DMS 273 treated with DMSO at 0.1 percent for 48 hours (cell line): ENCODE results near the gene ZNF415.
A peak's percentile ranks its signal among the peaks of the same experiment; 100 is the strongest.
"Not testable (repeated sequence)": the region's sequence is repeated elsewhere in the genome, so short reads cannot be mapped to it uniquely, and the experiment has no call there.

Experiments
- DNase-seq: peaks from one replicate; lab custom pipeline; 2025; lab: John Stamatoyannopoulos, UW

The ZNF415 gene

GRCh38 chr19:53132141-53132991 is at the start of gene ZNF415:
Gene ZNF415 (minus strand): TSS chr19:53132910. CDS start chr19:53122676, 10,234 bp downstream.
- DNase-seq, result peak; percentile 45

- DNase-seq, result no peak
These were observed 49.5 kb upstream of the ZNF415 start for GRCh38 chr19:53182202-53182601.

- DNase-seq, result no peak
These were observed 45.3 kb upstream of the ZNF415 start for GRCh38 chr19:53177986-53178385.

- no peak for DNase-seq
These were observed 40.2 kb upstream of the ZNF415 start for GRCh38 chr19:53172889-53173288.

- DNase-seq, result no peak
These were observed 33.0 kb upstream of the ZNF415 start for GRCh38 chr19:53165691-53166091.

- DNase-seq, result no peak
These were observed 28.4 kb upstream of the ZNF415 start for GRCh38 chr19:53161123-53161522.

GRCh38 chr19:53160350-53160749 is 27.6 kb upstream of the ZNF415 start:
- no peak for DNase-seq

GRCh38 chr19:53158119-53158656 is 25.5 kb upstream of the ZNF415 start:
- DNase-seq, result no peak

- DNase-seq, result no peak
These were observed 24.9 kb upstream of the ZNF415 start for GRCh38 chr19:53157626-53158025.

GRCh38 chr19:53156850-53157249 is 24.1 kb upstream of the ZNF415 start:
- DNase-seq, result no peak

GRCh38 chr19:53147645-53148044 is 14.9 kb upstream of the ZNF415 start:
- DNase-seq, result no peak

GRCh38 chr19:53140351-53140750 is 7.6 kb upstream of the ZNF415 start:
- no peak for DNase-seq

GRCh38 chr19:53136432-53136831 is 3.7 kb upstream of the ZNF415 start:
- no peak for DNase-seq

GRCh38 chr19:53131727-53132126 is 983 bp downstream of the ZNF415 start:
- DNase-seq, result no peak

- DNase-seq, result no peak
These were observed 1.6 kb downstream of the ZNF415 start for GRCh38 chr19:53131085-53131590.

- DNase-seq, result no peak
These were observed 2.2 kb downstream of the ZNF415 start for GRCh38 chr19:53130506-53130905.

GRCh38 chr19:53126733-53127526 is 5.8 kb downstream of the ZNF415 start:
- not testable (repeated sequence) for DNase-seq

- DNase-seq, result no peak
These were observed 9.3 kb downstream of the ZNF415 start for GRCh38 chr19:53123400-53123799.

- no peak for DNase-seq
These were observed 20.4 kb downstream of the ZNF415 start for GRCh38 chr19:53112286-53112685.

GRCh38 chr19:53109527-53109926 is 23.2 kb downstream of the ZNF415 start:
- no peak for DNase-seq

GRCh38 chr19:53103234-53104203 is 29.2 kb downstream of the ZNF415 start, which contains the start of gene ZNF160:
Gene ZNF160 (minus strand): TSS chr19:53103422. CDS start chr19:53086276, 17,146 bp downstream.
- peak; percentile 89 for DNase-seq
